Osteoblast (primary cell): ENCODE data around the gene SULT1A1. TPM values are rescaled to one million over a fixed set of nuclear protein-coding genes. Genes with fewer than 3 reads are reported as not detected.
A peak's percentile ranks its signal among the peaks of the same experiment; 100 is the strongest.
"Not testable (repeated sequence)": the region's sequence is repeated elsewhere in the genome, so short reads cannot be mapped to it uniquely, and the experiment has no call there.

Source experiments
- DNase-seq: peaks from one replicate; pipeline ENCODE4 v3.0.0; 2011; ENCODE audit warnings: low spot score, mixed read lengths; ENCODE audit not compliant: insufficient read length; ENCODE audit errors: missing footprints
- H2AFZ ChIP-seq: 2 replicates; pipeline ENCODE4 v1.6.0; 2011; ENCODE audit warnings: mild to moderate bottlenecking, low read length
- H3K27ac ChIP-seq: 2 replicates; pipeline ENCODE4 v1.5.1; 2011; ENCODE audit warnings: mild to moderate bottlenecking, low read depth, low read length, moderate library complexity
- H3K27me3 ChIP-seq: 2 replicates; pipeline ENCODE4 v1.6.0; 2012; ENCODE audit warnings: mild to moderate bottlenecking, control low read depth, inconsistent platforms, low read length, moderate library complexity; ENCODE audit not compliant: insufficient read depth
- H3K36me3 ChIP-seq: 2 replicates; pipeline ENCODE4 v1.5.1; 2011; ENCODE audit warnings: mild to moderate bottlenecking, low read length, control low read depth, moderate library complexity; ENCODE audit not compliant: insufficient read depth
- H3K4me1 ChIP-seq: 2 replicates; pipeline ENCODE4 v1.5.1; 2011; ENCODE audit warnings: mild to moderate bottlenecking, low read length, control low read depth, moderate library complexity; ENCODE audit not compliant: insufficient read depth
- H3K4me2 ChIP-seq: 2 replicates; pipeline ENCODE4 v1.6.0; 2011; ENCODE audit warnings: mild to moderate bottlenecking, low read length; ENCODE audit not compliant: insufficient read depth
- H3K4me3 ChIP-seq: fragments of 200-600 bp; sonication (generic); 3 replicates; pipeline ENCODE4 v1.5.1; 2012; ENCODE audit warnings: mild to moderate bottlenecking, low read length, inconsistent platforms; ENCODE audit not compliant: insufficient read depth
- H3K79me2 ChIP-seq: 2 replicates; pipeline ENCODE4 v1.6.0; 2012; ENCODE audit warnings: mild to moderate bottlenecking, low read length, control low read depth, inconsistent platforms; ENCODE audit not compliant: insufficient read depth
- H3K9me3 ChIP-seq: 2 replicates; pipeline ENCODE4 v1.5.1; 2011; ENCODE audit warnings: low read depth, low read length, control low read depth
- H4K20me1 ChIP-seq: 2 replicates; pipeline ENCODE4 v1.6.0; 2012; ENCODE audit warnings: mild to moderate bottlenecking, low read length, control low read depth; ENCODE audit not compliant: insufficient read depth
- CTCF ChIP-seq: IDR thresholded peaks from 2 replicates; pipeline ENCODE4 v1.5.1; 2011; ENCODE audit warnings: mild to moderate bottlenecking, low read depth, low read length, moderate library complexity; ENCODE audit errors: extremely low read depth
- total RNA-seq: library from RNA; depleted of rRNA; stranded (reverse); fragments of >200 nt; gene quantifications from 2 replicates; pipeline ENCODE4 v1.2.3, GENCODE V29; 2012

SULT1A1 gene
- total RNA-seq, 1 donor = 2.9 TPM

- H4K20me1 ChIP-seq = no peaks in the 10 kb centered on the region
- no peaks in the 10 kb centered on the region for H3K9me3 ChIP-seq
- H3K4me1 ChIP-seq = no peaks in the 10 kb centered on the region
- H3K4me3 ChIP-seq = peak overlapping the region; percentile 57
- no peak overlapping the region for H3K27ac ChIP-seq
- H3K4me2 ChIP-seq = peak overlapping the region; percentile 61
- DNase-seq = peak; percentile 59
- no peaks in the 10 kb centered on the region for H3K36me3 ChIP-seq
- peak overlapping the region; percentile 68 for H2AFZ ChIP-seq
- no peak for TF ChIP-seq CTCF
- no peaks in the 10 kb centered on the region for H3K79me2 ChIP-seq
- no peaks in the 10 kb centered on the region for H3K27me3 ChIP-seq
Observed at GRCh38 chr16:28623172-28623711, 13.4 kb upstream of the SULT1A1 start.

GRCh38 chr16:28622532-28623171 is 12.8 kb upstream of the SULT1A1 start:
- H3K36me3 ChIP-seq, H3K27ac ChIP-seq, H3K27me3 ChIP-seq, H3K79me2 ChIP-seq, DNase-seq, H3K4me1 ChIP-seq, H4K20me1 ChIP-seq, H2AFZ ChIP-seq, H3K9me3 ChIP-seq: not testable (repeated sequence)
- peak overlapping the region; percentile 57 for H3K4me3 ChIP-seq
- peak overlapping the region; percentile 61 for H3K4me2 ChIP-seq

GRCh38 chr16:28621481-28622155 is 11.8 kb upstream of the SULT1A1 start:
- H3K36me3 ChIP-seq = no peaks in the 10 kb centered on the region
- DNase-seq = no peak
- no peak overlapping the region for H3K27ac ChIP-seq
- H3K27me3 ChIP-seq = no peaks in the 10 kb centered on the region
- no peak overlapping the region for H3K4me2 ChIP-seq
- no peak for TF ChIP-seq CTCF
- no peaks in the 10 kb centered on the region for H3K79me2 ChIP-seq
- no peaks in the 10 kb centered on the region for H3K4me1 ChIP-seq
- no peaks in the 10 kb centered on the region for H3K9me3 ChIP-seq
- no peak overlapping the region for H3K4me3 ChIP-seq
- H4K20me1 ChIP-seq = no peaks in the 10 kb centered on the region
- H2AFZ ChIP-seq = no peak overlapping the region

- DNase-seq, H3K79me2 ChIP-seq, H3K4me2 ChIP-seq, H3K27me3 ChIP-seq, H4K20me1 ChIP-seq, H2AFZ ChIP-seq, H3K36me3 ChIP-seq, H3K4me3 ChIP-seq, H3K9me3 ChIP-seq, H3K27ac ChIP-seq, H3K4me1 ChIP-seq: not testable (repeated sequence)
Observed at GRCh38 chr16:28620316-28620715, 10.5 kb upstream of the SULT1A1 start.

GRCh38 chr16:28617874-28618273 is 8.0 kb upstream of the SULT1A1 start:
- DNase-seq = no peak
- Histone ChIP-seq H3K9me3 (no peaks in the 10 kb centered on the region), H2AFZ (no peak overlapping the region), H3K4me2 (no peak overlapping the region), H3K27ac (no peak overlapping the region), H4K20me1 (no peaks in the 10 kb centered on the region), H3K4me3 (no peak overlapping the region), H3K4me1 (no peaks in the 10 kb centered on the region), H3K36me3 (no peaks in the 10 kb centered on the region), H3K27me3 (no peaks in the 10 kb centered on the region), H3K79me2 (no peaks in the 10 kb centered on the region)
- no peak for TF ChIP-seq CTCF
